ENCODE results near the gene FASTK. TPM values are rescaled to one million over a fixed set of nuclear protein-coding genes. Genes with fewer than 3 reads are reported as not detected.
"Not testable (repeated sequence)": the region's sequence is repeated elsewhere in the genome, so short reads cannot be mapped to it uniquely, and the experiment has no call there.

FASTK gene
- polyA plus RNA-seq, 3 donors from 2014 or later, result 49.0 to 57.6 (median 51.2) TPM

DNA sequence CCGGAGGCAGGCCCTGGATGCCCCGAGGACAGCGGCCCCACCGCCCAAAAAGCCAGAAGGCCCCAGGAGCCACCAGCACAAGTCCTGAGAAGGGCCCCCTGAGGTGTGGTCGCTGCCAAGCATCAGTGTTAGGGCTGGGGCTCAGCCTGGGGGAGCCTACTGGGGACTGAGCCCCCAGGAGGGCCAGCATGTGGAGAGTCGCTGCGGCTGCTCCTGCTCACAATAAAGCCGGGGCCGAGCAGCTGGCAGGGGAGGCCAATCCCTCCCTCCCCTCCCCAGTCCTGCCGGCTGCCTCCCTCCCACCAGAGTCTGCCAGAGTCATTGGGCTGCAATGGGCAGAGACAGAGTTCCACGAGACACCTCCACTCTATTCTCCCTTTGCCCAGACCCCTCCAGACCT is 35.3 kb downstream of the FASTK start:
- DNase-seq, result no peak
- H3K27ac Mint-ChIP-seq, result no peak overlapping the region
- H3K9me3 Mint-ChIP-seq, result no peaks in the 10 kb centered on the region
- no peak overlapping the region for H3K4me3 Mint-ChIP-seq
- peaks cover 0 to 3% (median 0%) of the 10 kb centered on the region in 3 donors for H3K36me3 Mint-ChIP-seq
- H3K27me3 Mint-ChIP-seq (ENCODE audit: low read depth in 3 of 3), result peaks cover 0 to 3% (median 2%) of the 10 kb centered on the region in 3 donors
- H3K4me1 Mint-ChIP-seq, result no peaks in the 10 kb centered on the region

DNA sequence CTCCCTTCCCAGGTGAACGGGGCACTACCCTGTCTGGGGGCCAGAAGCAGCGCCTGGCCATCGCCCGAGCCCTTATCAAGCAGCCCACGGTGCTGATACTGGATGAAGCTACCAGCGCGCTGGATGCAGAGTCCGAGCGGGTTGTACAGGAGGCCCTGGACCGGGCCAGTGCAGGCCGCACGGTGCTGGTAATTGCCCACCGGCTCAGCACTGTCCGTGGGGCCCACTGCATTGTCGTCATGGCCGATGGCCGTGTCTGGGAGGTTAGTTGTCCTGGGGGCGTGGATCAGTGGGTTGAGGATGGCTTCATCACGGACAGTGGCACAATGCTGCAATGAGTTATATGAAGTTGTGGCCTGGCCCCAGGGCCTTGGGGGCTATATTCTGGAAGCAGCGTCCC is 36.6 kb downstream of the FASTK start:
- Mint-ChIP-seq H3K27me3 (ENCODE audit: low read depth in 3 of 3) (peaks cover 0 to 3% (median 2%) of the 10 kb centered on the region in 3 donors), H3K4me1 (peaks cover 0 to 2% of the 10 kb centered on the region in 2 donors), H3K27ac (no peak overlapping the region), H3K36me3 (peaks cover 0 to 3% (median 0%) of the 10 kb centered on the region in 3 donors), H3K4me3 (no peak overlapping the region), H3K9me3 (no peaks in the 10 kb centered on the region)
- no peak for DNase-seq

DNA sequence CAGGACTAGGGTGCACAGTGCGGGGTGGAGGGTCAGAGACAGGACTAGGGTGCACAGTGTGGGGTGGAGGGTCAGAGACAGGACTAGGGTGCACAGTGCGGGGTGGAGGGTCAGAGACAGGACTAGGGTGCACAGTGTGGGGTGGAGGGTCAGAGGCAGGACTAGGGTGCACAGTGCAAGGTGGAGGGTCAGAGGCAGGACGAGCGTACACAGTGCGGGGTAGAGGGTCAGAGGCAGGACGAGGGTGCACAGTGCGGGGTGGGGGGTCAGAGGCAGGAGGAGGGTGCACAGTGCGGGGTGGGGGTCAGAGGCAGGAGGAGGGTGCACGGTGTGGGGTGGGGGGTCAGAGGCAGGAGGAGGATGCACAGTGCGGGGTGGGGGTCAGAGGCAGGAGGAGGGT is 37.2 kb downstream of the FASTK start:
- H3K4me3 Mint-ChIP-seq; H3K27ac Mint-ChIP-seq; H3K4me1 Mint-ChIP-seq; H3K27me3 Mint-ChIP-seq (ENCODE audit: low read depth in 3 of 3); H3K9me3 Mint-ChIP-seq; H3K36me3 Mint-ChIP-seq; DNase-seq: not testable (repeated sequence)

DNA sequence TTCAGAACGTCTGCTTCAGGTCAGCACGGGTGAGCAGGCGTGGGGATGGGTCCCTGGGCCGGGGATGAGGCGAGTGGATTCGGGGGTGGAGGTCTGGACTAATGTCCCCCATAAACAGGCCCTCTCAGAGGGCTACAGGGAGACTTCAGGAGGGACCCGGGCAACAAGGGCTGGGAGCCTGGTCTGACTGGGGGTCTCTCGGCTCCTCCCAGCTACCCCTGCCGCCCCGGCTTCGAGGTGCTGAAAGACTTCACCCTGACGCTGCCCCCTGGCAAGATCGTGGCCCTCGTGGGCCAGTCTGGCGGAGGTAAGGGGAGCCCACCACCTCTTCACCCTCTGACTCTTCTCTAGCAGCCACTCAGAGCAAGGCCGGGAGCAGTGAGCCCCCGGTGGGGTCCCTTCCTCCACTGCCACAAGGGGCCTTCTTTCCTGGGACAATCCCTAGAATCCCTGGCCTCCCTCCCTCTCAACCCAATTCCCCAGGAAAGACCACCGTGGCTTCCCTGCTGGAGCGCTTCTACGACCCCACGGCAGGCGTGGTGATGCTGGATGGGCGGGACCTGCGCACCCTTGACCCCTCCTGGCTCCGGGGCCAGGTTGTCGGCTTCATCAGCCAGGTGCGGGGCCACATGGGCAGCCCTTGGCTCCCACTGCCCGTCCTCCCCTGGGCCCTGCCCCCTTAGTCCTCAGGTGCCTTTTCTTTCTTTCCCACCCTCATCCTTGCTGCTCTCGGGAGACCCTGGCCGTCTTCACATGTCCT is 39.8 kb downstream of the FASTK start:
- Mint-ChIP-seq H3K27ac (no peak overlapping the region), H3K4me3 (no peak overlapping the region), H3K9me3 (no peaks in the 10 kb centered on the region), H3K36me3 (peaks cover 0 to 3% (median 0%) of the 10 kb centered on the region in 3 donors), H3K4me1 (peaks cover 0 to 2% of the 10 kb centered on the region in 2 donors), H3K27me3 (ENCODE audit: low read depth in 3 of 3) (peaks cover 0 to 2% (median under 1%) of the 10 kb centered on the region in 3 donors)
- DNase-seq, result no peak

DNA sequence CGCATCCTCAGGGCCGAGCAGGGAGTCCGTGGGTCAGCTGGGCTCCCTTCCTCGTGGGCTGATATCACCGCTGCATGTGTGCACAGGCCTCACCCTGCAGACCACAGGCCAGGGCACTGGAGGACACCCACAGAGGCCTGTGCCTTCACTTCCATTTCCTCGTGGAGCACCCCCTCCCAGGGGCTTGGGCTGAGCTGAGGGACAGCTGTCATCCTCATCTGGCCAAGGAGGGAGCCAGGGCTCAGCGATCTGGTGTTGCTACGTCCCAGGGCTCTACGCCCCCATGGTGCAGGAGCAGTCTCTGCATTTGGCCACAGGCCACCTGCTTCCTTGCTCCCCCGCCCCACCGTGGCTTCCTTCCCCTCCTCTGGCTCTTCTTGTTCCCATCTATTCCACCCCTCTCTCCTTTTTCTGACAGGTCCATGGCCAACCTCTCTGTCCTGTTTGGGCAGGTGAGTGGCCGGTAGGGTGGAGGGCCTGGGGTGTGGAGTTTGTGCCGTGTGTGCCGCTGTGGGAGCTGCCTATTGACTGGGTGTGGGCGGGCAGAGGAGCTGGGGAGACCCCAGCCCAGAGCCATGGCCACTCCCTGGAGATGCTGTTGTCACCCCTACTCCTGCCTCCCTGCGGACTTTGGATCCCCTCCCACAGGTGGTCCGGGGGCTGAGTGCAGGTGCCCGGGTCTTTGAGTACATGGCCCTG is 40.6 kb downstream of the FASTK start:
- H3K4me1 Mint-ChIP-seq, result peaks cover 0 to 2% of the 10 kb centered on the region in 2 donors
- H3K4me3 Mint-ChIP-seq, result no peak overlapping the region
- peaks cover 0 to 3% (median 0%) of the 10 kb centered on the region in 3 donors for H3K36me3 Mint-ChIP-seq
- DNase-seq, result no peak
- peak overlapping the region in 2 of 6 donors; percentile 16 to 17 for H3K27ac Mint-ChIP-seq
- no peaks in the 10 kb centered on the region for H3K9me3 Mint-ChIP-seq
- H3K27me3 Mint-ChIP-seq (ENCODE audit: low read depth in 3 of 3), result peaks cover 0 to 2% (median 0%) of the 10 kb centered on the region in 3 donors

DNA sequence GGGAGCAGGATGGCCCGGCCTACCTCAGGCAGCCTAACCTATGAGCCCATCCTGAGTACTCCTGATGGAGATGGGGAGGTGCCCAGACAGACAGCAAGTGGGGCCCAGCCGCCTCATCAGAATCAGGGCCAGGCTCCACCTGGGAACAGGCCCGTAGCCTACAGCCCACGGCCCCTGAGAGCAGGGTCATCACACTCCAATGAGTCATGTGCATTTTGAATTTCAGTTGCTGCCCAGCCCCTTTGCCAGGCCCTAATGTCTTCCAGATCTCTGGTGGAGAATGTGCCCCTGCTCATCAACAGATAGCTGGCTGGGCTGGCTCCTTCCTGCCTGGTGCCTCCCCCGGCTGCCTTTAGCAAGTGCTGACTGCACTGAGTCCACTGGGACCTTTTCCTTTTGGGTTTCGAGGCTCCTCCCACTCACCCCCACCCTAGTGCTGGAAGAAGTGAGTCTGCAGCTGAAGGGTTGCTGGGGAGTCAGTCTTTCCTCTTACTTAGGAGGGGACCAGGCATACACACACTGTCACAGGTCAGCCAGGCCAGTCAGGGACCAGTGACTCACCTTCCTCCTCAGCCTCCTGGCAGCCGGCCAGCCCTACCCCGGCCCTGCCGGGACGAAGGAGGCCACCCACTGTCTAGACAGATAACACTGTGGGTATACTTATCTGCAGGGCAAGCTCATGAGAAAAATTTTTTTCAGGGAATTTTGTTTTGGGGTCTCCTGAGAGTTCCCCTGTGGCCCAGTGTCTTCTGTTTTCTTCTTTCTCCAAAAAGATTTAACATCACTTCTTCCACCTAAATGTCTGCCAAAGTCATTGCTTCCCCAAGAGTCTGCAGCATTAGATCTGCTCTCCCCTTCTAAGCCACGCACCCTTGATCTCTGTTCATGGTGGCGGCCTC is 41.4 kb downstream of the FASTK start:
- Mint-ChIP-seq H3K36me3 (no peaks in the 10 kb centered on the region), H3K27ac (peak overlapping the region in 3 of 6 donors; percentile 17 to 62 (median 45)), H3K4me3 (no peak overlapping the region), H3K9me3 (no peaks in the 10 kb centered on the region), H3K4me1 (peaks cover 0 to 2% of the 10 kb centered on the region in 2 donors), H3K27me3 (ENCODE audit: low read depth in 3 of 3) (peaks cover 0 to 2% (median 0%) of the 10 kb centered on the region in 3 donors)
- no peak for DNase-seq

DNA sequence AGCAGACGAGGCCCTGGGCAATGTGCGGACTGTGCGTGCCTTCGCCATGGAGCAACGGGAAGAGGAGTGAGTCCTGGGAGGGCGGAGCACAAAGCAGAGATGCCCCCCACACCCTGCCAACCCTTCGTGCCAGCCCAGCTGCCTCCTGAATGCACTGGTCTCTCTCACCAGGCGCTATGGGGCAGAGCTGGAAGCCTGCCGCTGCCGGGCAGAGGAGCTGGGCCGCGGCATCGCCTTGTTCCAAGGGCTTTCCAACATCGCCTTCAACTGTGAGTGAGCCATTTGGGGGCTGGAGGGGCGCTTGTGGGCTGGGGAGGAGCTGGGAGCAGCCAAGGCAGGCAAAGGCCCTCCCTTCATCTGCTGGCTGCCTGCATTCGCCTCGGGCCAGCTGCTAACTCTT is 44.7 kb downstream of the FASTK start:
- no peak overlapping the region for H3K27ac Mint-ChIP-seq

DNA sequence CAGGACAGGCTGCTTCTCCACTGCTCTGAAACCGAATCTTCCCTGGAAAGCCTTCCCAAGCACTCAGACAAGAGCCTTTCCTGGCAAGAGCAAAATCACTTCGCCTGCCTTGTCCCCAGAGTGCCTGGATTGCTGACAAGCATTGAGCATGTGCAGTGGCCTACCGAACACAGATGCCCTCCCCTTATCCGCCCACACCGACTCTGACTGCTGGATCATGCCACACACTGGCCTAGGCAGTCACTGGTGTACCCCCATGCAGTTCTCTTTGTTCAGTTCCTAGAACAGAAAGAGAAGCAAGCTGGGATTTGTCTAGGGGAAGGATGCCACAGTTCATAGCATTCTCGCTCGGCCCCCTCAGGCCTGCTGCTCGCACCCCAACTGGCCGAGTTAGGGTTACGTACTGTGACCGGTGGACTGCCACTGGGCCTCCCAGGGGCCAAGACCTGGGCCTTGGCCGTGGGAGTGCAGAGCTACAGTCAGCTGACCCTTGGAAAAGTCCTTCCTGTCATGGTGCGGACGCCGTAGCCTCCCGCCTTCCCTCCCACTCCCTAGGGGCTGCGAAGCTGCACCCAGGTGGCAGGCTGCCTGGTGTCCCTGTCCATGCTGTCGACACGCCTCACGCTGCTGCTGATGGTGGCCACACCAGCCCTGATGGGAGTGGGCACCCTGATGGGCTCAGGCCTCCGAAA is 45.4 kb downstream of the FASTK start:
- peaks cover 0 to 2% (median 0%) of the 10 kb centered on the region in 3 donors for H3K27me3 Mint-ChIP-seq (ENCODE audit: low read depth in 3 of 3)
- peaks cover 0 to 2% of the 10 kb centered on the region in 2 donors for H3K4me1 Mint-ChIP-seq
- no peak overlapping the region for H3K27ac Mint-ChIP-seq
- no peak for DNase-seq
- no peaks in the 10 kb centered on the region for H3K36me3 Mint-ChIP-seq
- H3K4me3 Mint-ChIP-seq, result no peak overlapping the region
- H3K9me3 Mint-ChIP-seq, result no peaks in the 10 kb centered on the region

More for the DNA sequence above, 44.7 kb downstream of the FASTK start:
- H3K4me1 Mint-ChIP-seq, result peaks cover 0 to 2% of the 10 kb centered on the region in 2 donors
- H3K27me3 Mint-ChIP-seq (ENCODE audit: low read depth in 3 of 3), result peaks cover 0 to 2% (median 0%) of the 10 kb centered on the region in 3 donors
- H3K4me3 Mint-ChIP-seq, result no peak overlapping the region
- H3K36me3 Mint-ChIP-seq, result no peaks in the 10 kb centered on the region
- H3K9me3 Mint-ChIP-seq, result no peaks in the 10 kb centered on the region
- no peak for DNase-seq

DNA sequence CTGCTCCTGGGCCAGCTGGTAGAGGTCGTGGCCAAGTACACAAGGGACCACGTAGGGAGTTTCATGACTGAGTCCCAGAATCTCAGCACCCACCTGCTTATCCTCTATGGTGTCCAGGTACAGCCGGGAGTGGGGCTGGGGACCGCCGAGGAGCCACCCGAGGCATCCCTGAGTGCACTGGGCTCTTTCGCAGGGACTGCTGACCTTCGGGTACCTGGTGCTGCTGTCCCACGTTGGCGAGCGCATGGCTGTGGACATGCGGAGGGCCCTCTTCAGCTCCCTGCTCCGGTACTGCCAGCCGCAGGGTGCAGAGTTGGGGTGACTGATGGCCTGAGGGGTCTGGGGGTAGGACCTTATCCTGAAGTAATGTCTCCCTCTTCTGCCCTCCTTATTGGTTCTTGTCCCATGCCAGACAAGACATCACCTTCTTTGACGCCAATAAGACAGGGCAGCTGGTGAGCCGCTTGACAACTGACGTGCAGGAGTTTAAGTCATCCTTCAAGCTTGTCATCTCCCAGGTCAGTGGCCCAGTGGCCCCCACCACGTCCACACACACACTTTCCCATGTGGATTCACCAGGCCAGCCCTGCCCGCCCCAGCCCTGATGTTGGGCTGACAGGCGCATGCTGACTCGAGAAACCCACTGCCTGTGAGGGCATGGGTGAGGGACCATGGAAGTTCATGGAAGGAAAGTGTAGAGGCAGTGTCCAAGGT is 46.1 kb downstream of the FASTK start:
- H3K4me1 Mint-ChIP-seq, result peaks cover 5 to 6% of the 10 kb centered on the region in 2 donors
- no peak overlapping the region for H3K27ac Mint-ChIP-seq
- H3K4me3 Mint-ChIP-seq, result no peak overlapping the region
- peaks cover 0 to 3% (median 0%) of the 10 kb centered on the region in 3 donors for H3K36me3 Mint-ChIP-seq
- no peaks in the 10 kb centered on the region for H3K9me3 Mint-ChIP-seq
- no peak for DNase-seq
- peaks cover 0 to 2% (median 0%) of the 10 kb centered on the region in 3 donors for H3K27me3 Mint-ChIP-seq (ENCODE audit: low read depth in 3 of 3)

DNA sequence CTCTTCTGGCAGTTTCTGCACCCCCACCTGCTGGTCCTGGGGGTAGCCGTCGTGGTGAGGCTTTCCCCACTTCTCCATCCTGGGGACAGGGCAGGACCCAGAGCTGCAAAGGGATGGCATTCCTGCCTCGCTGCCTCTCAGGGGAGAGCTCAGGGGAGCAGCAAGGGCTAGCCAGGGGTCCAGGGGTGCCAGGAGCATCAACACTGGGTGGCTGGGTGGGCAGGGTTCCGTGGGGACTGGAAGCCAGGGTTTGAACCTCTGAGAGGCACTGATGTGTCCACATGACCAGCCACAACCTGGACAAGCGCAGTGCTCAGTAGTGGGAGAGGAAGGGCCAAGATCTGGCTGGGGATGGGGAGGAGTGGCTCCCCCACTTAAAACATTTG is 46.8 kb downstream of the FASTK start:
- H3K4me3 Mint-ChIP-seq, result no peak overlapping the region
- H3K4me1 Mint-ChIP-seq, result peaks cover 8 to 9% of the 10 kb centered on the region in 2 donors
- H3K9me3 Mint-ChIP-seq, result no peaks in the 10 kb centered on the region
- H3K36me3 Mint-ChIP-seq, result peaks cover 0 to 3% (median 0%) of the 10 kb centered on the region in 3 donors
- peaks cover 0 to 2% (median 0%) of the 10 kb centered on the region in 3 donors for H3K27me3 Mint-ChIP-seq (ENCODE audit: low read depth in 3 of 3)
- no peak overlapping the region for H3K27ac Mint-ChIP-seq
- no peak for DNase-seq

DNA sequence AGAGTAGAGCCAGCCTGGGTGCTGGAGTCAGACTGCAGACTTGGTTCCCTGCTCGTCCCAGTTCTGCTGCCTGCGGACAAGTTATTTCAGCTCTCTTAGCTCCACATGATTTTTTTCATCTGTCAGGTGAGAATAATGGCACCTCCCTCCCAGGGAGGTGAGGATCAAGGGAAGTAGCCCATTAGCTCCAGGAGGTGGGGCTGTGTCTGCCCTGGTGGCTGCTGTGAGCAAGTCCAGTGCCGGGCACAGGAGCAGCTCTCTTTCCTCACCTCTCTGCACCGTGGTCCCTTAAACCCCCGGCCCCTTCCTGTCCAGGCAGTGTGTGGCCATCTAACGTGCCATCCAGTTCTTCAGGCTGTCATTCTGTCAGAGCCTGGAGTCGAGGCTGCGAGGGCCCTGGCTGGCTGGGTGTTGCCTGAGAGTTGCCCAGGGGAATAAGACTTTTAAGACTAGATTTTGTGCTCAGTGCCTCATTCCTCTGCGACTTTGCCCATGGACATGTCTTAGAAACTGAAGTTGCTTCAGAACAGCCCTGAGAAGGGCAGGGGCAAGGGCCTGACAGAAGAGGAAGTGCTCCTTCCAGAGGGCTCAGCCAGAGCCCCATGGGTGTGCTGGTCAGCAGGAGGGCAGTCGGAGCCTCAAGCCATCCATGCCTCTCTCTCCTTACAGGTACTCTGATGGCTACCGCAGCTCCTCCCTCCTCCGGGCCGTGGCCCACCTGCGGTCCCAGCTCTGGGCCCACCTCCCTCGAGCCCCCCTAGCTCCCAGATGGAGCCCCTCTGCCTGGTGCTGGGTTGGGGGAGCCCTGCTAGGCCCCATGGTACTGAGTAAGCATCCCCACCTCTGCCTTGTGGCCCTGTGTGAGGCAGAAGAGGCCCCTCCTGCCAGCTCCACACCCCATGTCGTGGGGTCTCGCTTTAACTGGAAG is 47.4 kb downstream of the FASTK start:
- H3K4me3 Mint-ChIP-seq, result no peak overlapping the region
- peaks cover 13 to 14% of the 10 kb centered on the region in 2 donors for H3K4me1 Mint-ChIP-seq
- DNase-seq, result no peak
- H3K36me3 Mint-ChIP-seq, result peaks cover 2 to 6% (median 3%) of the 10 kb centered on the region in 3 donors
- peak overlapping the region in 1 of 6 donors; percentile 28 for H3K27ac Mint-ChIP-seq
- peaks cover 2 to 5% (median 4%) of the 10 kb centered on the region in 3 donors for H3K27me3 Mint-ChIP-seq (ENCODE audit: low read depth in 3 of 3)
- H3K9me3 Mint-ChIP-seq, result no peaks in the 10 kb centered on the region

DNA sequence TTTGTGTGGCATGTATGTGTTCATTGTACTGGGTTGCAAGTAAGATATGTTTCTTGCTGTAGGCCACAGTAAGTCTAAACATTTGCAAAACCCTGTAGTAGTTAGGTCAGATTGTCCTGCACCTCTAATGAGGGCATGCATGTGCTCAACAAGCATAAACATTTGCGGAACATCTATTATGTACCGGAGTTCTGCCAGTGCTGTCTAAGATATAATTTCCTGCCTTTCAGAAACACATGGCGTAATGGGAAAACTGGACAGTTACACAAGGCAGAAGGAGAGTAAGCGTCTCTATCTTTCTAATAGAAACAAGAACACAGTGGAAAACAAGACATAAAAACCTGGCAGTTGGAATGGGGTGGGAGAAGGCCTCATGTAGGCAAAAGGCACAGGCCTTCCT is 49.6 kb downstream of the FASTK start:
- H3K9me3 Mint-ChIP-seq, result no peaks in the 10 kb centered on the region
- H3K36me3 Mint-ChIP-seq, result peaks cover 2 to 6% (median 3%) of the 10 kb centered on the region in 3 donors
- H3K4me3 Mint-ChIP-seq, result no peak overlapping the region
- peaks cover 7 to 10% (median 10%) of the 10 kb centered on the region in 3 donors for H3K27me3 Mint-ChIP-seq (ENCODE audit: low read depth in 3 of 3)
- no peak for DNase-seq
- peaks cover 22 to 23% of the 10 kb centered on the region in 2 donors for H3K4me1 Mint-ChIP-seq
- peak overlapping the region in 1 of 6 donors; percentile 17 for H3K27ac Mint-ChIP-seq

Data from immature natural killer cell (primary cell).